Measurements from ENCODE around the gene FYN. TPM values are rescaled to one million over a fixed set of nuclear protein-coding genes. Genes with fewer than 3 reads are reported as not detected.
A peak's percentile ranks its signal among the peaks of the same experiment; 100 is the strongest.
"Not testable (repeated sequence)": the region's sequence is repeated elsewhere in the genome, so short reads cannot be mapped to it uniquely, and the experiment has no call there.

Gene FYN
- polyA plus RNA-seq, 4 donors: 118 to 171 (median 150) TPM

DNA sequence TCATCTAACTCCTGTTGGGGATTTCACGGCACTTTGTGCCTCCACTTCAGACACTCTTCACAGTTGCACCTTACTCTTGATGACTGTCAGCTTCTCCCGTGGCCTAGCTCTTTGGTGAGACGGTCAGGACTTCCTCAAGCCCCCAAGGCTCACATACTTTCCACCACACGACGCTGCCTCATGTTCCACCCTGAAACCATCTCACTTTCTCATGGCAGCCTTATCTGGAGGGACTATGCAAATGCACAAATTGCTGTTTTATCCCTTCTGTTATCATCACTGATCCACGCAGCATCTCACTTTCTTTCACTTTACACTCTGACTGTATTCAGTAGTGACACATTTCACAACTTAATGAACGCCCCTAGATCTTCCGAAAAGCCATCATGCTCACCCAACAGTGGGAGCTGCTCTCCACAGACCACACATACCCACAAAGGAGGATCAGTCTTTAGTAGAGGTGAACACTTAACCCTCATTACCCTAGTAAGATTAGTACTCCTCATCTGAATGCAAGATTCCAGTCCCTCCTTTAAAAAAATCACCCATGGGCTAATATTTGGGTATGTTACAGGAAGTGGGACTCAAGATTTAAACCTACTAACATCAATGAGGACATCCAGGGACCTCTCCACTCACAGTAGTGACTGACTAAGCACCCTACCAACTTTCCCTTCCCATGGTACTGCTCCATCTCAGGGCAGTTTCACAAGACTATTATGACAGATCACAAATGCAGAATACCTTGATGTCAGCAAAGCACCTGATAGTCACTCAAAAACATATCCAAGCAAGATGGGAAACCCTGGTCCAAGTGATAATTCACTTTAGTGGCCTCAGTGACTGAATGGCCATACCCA, 35.4 kb downstream of the FYN start:
- no peak for DNase-seq (ENCODE audit: low read depth in 4 of 4, low spot score in 3 of 4)

DNA sequence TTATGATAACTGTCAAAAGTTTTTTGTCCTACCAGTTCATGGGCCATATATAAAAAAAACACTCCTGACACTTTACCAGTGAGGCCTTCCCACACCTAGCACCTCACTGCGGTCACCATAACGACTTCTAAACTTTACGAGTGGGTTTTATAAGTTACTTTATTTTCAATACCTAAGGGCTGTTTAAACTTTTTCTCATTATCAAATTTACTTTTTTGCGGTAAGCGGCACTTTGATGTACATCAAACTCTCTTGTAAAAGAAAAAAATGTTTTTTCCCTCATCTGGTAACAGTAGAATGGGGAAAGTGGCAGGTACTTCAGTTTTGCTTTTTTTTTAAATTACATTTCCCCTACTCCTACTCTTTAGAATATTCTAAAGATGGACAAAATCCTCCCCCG, 36.2 kb downstream of the FYN start:
- no peak for DNase-seq (ENCODE audit: low read depth in 4 of 4, low spot score in 3 of 4)

DNA sequence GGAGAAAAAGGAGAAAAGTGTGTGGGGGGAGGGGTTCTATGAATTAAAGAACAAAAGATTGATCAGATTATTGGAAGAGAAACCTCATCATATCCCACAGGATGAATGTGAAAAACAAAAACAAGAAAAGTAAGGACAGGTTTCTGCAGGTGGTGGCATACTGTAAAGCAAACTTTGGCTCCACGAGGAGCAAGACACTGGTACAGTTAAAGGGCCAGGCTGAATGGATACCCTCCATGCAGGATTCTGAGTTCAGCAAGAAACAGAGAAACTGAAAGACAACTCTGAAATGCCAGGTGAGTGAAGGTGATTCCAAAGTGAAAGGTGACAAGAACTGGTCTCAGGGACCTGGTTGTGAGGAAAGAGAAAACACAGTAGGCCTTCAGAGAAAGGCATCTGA, 37.4 kb downstream of the FYN start:
- no peak for DNase-seq (ENCODE audit: low read depth in 4 of 4, low spot score in 3 of 4)

DNA sequence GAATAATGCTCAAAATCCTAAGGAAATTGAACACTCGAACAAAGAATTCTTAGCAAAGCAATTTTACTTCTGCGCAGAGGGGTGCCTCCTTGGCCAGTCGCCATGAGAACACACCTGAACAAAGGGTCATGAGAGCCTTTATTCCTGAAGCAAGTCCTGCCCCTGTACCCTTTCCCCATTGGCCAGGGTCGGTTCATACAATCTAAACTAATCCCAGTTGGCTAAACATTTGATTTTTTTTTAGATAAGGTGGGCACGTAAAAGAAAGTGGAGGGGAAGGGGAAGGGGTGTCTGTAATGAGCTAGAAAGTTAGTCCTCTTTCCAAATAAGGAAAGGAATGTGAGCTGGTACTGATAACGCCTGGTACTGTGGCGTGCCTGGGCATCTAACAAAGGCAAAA, 37.9 kb downstream of the FYN start:
- DNase-seq (ENCODE audit: low read depth in 4 of 4, low spot score in 3 of 4): not testable (repeated sequence)

DNA sequence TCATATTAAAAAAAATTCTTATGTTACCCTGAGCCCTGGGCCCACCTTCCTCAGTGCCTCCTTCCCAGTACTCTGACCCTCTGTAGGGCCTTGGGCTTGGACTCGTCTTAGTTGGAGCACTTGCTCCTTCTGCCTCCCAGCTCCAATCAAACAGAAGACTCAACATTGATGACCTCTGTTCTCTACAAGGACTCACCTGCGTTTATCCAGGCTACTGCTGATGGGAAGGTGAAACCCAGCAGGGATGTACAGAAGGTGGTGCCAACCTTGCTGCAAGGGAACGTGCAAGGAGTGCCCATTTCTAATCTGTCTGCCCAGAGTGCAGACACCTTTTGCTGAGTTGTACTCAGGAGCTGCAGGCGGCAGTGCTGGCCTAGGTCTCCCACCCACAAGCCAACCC, 38.9 kb downstream of the FYN start:
- DNase-seq (ENCODE audit: low read depth in 4 of 4, low spot score in 3 of 4): no peak

DNA sequence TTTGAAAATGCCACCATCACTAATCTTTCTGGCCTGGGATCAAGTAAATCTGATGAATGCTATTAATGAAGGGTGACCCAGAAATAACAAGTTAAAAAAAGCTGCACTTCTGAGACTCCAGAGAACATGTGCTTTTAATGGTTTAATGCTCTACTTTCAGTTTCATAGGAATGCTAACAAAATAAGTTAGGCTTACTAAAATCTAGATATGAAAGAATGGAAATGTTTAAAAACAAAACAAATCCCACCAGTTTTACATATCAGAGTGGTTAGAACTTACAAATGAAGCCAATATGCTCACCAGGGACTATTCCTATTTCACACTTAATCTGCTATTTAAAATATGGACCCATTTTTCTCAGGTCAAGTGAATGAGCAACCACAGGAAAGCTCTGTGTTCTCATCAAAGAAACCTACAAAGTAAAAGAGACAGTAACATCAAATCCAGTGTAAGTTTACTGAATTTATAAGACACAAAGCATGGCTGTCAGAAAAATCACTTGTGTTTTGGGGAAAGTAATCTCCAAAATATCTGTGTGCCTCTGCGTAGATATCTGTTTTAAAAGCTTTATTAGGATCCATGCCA, 40.3 kb downstream of the FYN start:
- DNase-seq (ENCODE audit: low read depth in 4 of 4, low spot score in 3 of 4): no peak

- no peak for DNase-seq (ENCODE audit: low read depth in 4 of 4, low spot score in 3 of 4)
These were observed 41.8 kb downstream of the FYN start for GRCh38 chr6:111831408-111831807.

DNA sequence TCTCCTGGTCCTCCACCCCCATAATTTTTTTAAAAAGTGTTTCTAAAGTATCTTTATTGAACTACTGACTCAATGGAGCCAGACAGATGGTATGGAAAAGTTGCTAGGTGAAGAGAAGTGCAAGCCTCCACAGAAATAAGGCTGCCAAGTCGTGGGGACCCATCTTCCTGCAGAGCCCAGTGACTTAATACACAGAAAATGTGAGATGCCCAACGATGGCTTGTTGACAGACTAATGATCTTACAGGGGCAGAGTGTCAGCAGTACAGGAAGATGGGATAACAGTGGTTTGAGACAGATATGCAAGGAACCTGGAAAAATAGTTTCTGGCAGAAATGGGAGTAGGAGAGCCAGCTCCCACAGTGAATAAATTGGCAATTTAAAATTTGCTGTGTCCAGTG, 43.3 kb downstream of the FYN start:
- DNase-seq (ENCODE audit: low read depth in 4 of 4, low spot score in 3 of 4): no peak

GRCh38 chr6:111829581-111829980, 43.7 kb downstream of the FYN start:
- DNase-seq (ENCODE audit: low read depth in 4 of 4, low spot score in 3 of 4): no peak

- no peak for DNase-seq (ENCODE audit: low read depth in 4 of 4, low spot score in 3 of 4)
These were observed 44.4 kb downstream of the FYN start for GRCh38 chr6:111828809-111829208.

GRCh38 chr6:111825439-111826086, 47.7 kb downstream of the FYN start:
- DNase-seq (ENCODE audit: low read depth in 4 of 4, low spot score in 3 of 4): no peak

- no peak for DNase-seq (ENCODE audit: low read depth in 4 of 4, low spot score in 3 of 4)
These were observed 48.5 kb downstream of the FYN start for GRCh38 chr6:111824608-111825337.

- no peak for DNase-seq (ENCODE audit: low read depth in 4 of 4, low spot score in 3 of 4)
These were observed 49.2 kb downstream of the FYN start for GRCh38 chr6:111823831-111824607.

DNA sequence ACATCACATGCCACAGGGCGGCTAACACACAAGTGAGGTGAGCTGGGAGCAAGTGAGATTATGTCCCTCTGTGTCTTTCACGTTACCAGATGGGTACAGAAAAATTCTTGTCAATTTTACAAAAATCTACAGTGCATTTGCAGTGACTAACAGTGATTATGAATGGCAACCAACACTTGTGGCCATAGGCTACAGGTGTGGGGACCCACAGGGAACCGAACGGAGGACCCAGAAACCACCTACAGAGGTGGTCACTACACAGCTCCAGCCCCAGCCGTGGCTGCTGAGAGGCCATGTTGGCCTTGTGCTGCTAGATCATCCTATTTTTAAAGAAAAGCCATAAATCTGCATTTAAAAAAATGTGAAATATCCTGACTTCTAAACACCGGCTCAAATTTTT, 50.2 kb downstream of the FYN start:
- no peak for DNase-seq (ENCODE audit: low read depth in 4 of 4, low spot score in 3 of 4)

DNA sequence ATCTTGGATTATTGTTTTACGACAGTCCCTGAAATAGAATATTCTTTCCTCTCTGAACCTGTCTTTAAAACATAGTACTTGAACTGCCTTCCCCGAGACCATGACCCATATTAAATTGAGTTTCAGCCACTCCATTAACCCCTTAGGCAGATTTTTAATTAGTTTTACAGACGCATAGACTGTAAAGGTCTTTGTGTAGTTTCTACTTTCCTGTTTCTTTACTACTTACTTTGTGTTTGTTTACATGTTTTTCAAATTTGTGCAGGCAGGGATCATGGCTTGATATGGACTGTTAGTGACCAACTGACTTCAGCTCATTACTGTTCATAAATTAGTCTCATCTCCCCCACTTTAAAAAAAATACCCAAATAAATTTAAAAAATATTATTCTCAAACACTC, 53.8 kb downstream of the FYN start:
- DNase-seq (ENCODE audit: low read depth in 4 of 4, low spot score in 3 of 4): no peak

DNA sequence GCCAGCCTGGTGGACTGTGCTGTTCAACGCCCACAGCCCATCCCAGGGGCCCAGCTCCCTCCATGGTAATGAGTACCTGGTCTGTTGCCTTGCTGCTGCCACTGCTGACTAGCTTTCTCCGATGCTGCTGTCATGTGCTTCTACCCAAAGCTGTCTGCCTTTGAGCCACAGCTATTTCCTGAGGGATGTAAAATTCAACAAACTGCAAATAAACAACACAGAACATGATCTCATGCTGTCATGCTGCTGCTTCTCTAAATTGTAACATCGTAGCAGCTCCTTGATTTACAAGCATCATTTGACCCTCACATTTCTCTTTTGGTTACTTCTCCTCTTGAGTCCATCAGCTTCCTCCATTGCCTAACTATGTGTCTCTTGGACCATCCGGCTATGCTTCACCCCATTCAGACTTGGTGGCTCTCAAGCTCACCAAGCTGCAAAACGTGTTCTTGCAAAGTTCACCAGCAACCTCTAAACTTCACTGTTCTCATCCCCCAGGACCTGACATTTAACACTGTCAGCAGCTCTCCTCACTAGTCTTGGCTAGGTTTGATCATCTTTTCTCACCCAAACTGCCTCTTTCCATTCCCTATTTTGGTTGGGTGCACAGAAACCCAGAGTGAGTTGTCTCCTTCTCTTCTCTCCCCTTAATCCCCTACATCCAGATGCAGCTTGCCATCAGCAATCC, 54.6 kb downstream of the FYN start:
- peak in 1 of 4 donors; percentile 36 for DNase-seq (ENCODE audit: low read depth in 4 of 4, low spot score in 3 of 4)

GRCh38 chr6:111817451-111818120, 55.7 kb downstream of the FYN start:
- DNase-seq (ENCODE audit: low read depth in 4 of 4, low spot score in 3 of 4): no peak

GRCh38 chr6:111813677-111814310, 59.5 kb downstream of the FYN start:
- DNase-seq (ENCODE audit: low read depth in 4 of 4, low spot score in 3 of 4): no peak

DNA sequence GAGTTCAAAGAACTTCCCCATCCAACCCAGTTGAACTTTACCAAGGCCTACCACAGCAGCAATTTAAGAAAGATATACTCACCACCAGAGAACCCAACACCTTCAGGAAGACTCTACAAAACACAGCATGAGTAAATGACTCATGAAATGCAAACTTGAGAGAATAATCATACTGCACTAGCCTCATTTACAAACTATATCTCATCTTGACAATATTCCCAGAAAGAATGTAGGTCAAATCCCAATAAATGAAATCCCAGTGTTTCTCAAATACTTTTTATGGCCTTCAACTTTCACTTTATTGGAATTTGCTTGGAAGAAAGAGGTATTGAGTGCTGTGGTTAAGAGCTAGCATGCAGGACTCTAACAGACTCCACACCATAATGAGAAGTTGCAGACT, 60.0 kb downstream of the FYN start:
- no peak for DNase-seq (ENCODE audit: low read depth in 4 of 4, low spot score in 3 of 4)
